SIG-M5 treated with dmso at 0.1 percent for 504 hours (cell line): ENCODE results near the gene HNRNPH2.

ENCODE experiments used
- DNase-seq: peaks from one replicate; lab custom pipeline; 2025; ENCODE audit not compliant: unreplicated experiment; lab: John Stamatoyannopoulos, UW

HNRNPH2 gene

DNA sequence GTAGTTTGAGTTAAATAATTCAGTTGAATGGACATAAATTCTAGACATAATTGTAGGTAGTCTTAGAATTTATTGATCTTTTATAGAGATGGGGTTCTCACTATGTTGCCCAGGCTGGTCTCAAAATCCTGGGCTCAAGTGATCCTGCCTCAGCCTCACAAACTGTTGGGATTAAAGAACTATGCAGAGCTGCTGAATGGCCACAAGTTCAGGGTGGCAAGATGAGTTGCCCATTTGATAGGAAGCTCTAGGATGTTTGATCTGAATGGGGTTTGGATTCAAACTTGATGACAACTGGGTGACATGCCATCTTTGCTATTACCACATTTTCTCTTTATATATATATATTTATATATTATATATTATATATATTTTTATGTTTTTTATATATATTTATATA is 13.7 kb upstream of the HNRNPH2 start:
- DNase-seq: no peak

DNA sequence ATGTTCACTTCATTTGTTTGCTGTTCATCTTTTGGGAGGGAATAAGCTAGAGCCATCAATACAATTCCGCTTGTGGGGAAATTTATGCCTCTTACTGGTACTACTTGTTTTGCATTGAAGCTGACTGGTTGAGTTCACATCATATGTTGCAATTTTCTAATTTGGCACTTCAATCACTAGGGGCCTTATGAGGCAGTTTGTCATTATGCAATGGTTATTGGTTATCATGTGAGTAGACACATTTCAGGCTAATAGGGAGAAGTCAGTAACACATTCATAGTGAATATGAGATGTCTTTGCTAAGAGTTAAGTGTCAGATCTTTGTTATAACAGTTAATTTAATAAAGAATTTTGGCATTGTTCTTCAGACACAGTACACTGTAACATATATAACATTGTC is 12.2 kb upstream of the HNRNPH2 start:
- peak; percentile 88 for DNase-seq

DNA sequence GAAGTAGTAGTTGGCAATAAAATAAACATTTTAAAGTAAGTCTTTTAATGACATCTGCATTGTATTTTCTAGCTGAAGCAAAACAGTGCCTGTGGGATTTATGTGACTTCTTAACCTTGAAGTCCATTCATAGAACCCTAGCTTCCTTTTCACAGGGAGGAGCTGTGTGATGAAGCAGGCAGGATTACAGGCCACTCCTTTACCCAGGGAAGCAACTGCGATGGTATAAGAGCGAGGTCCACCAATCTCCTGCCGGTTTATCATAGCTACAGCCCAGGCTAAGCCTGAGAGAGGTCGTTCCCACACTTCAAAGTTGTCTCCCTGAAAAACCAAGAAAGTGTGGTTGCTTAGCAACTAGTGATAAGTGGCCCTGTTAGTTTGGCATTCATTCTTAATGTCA is 10.2 kb upstream of the HNRNPH2 start:
- no peak for DNase-seq

DNA sequence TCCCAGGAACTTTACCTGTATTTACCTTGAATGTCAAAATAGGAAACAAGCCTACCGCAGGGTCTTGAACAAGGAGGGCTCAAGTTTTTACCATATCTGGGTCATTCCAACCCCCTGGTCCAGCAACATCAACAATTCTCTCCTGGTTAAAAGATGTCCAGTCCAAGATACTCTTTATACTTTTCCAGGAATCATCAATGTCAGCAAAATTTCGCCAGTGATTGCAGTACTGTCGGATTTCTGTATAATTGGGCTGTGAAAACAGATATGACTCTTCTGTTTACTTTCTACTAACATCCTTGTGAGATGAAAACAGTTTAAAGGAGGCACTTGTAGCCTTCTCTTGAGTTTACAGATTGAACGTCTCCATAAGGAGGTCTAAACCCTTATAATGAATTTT is 9.3 kb upstream of the HNRNPH2 start:
- DNase-seq: no peak

DNA sequence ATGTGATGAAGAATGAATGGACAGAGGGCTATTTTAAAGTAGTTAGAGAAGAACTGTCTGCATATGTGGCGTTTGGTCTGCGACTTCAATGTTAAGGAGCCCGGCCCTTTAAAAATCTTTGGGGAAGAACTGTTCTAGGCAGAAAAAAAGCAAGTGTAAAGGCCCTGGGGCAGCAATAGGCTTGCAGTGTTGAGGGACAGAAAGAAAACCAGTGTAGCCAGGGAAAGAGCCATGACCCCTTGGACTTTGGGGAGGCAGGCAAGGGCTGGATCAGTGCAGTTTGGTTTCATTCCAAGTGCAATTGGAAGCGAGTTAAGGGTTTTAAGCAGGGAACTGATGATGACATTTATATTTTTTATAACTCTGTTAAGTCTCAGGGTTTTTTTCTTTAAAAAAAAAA is 8.2 kb upstream of the HNRNPH2 start:
- no peak for DNase-seq

DNA sequence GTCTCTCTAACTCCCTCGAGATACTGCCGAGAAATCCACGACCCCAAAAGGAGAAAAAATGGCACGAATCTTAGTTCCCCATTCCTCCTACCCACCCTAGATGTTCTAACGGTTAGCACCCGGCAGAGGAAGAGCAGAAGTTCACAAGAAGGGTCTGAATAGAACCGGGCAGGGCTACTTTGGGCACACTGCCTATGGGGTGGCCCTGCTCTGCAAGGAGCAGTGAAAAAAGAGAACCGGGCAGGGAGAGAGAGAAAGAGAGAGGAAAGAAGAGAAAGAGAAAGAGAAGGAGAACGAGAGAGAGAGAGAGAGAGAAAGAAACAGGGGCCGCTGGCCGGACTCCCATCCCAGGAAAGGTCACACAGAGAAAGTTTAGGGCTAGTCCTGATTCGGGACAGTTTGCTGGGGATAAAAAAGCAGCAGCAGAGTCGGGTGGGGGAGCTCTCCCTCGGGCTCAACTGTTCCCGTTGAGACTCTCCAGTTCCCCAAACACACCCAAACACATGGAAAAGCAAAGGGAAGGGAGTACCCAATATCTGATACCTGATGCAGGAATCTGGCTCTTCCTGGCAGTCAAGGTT is 765 bp upstream of the HNRNPH2 start:
- DNase-seq: peak; percentile 54

DNA sequence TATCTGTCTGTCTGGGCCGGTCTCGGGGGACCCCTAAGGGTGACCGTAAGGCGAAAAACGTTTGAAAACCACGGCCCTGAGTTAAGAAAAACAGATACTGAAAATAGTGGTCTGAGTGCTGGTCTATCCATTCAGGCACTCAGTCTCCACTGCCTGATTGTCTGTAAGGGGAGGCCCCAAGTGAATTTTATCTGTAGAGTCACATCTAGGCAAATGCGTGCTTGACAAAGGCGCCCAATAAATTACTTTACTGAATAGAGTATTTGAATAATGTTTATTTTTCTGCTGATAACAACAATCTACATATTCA is 465 bp downstream of the HNRNPH2 start:
- DNase-seq: no peak

DNA sequence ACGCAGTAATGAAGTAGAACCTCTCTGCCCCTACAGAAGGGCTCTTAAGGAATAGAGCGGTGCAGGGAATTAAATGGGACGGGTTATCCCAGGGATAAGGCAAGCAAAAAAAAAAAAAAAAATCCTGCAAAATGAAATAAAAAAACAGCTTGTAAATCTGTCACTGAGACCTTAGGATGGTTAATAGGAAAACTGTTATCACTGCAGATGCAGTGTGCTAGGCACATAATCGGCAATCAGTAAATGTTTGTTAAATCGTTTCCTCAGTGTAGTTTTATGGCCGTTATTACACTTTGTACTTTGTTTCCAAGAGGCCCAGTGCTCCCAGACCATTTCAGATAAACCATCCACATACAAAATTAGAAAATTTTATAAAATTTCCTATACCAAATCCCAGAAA is 1.0 kb downstream of the HNRNPH2 start:
- no peak for DNase-seq

DNA sequence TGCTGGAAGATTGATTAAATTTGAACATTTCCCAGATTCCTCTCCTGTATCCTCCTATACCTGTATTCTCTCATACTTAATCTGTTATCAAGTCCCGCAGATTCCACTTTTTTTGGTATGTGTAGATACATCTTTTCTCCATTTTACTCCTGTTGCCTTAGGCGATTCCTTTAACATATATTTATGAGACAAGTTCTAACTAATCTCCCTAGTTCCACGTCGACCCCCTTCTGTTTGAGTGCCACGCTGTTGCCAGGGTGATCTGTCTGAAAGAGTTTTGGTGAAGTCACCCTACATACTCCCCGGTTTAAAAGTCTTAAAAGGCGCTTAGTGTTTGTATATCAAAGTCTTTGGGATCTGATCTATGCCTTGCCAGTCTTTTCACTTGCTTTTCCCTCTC is 2.4 kb downstream of the HNRNPH2 start:
- DNase-seq: no peak

DNA sequence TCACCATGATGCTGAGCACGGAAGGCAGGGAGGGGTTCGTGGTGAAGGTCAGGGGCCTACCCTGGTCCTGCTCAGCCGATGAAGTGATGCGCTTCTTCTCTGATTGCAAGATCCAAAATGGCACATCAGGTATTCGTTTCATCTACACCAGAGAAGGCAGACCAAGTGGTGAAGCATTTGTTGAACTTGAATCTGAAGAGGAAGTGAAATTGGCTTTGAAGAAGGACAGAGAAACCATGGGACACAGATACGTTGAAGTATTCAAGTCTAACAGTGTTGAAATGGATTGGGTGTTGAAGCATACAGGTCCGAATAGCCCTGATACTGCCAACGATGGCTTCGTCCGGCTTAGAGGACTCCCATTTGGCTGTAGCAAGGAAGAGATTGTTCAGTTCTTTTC is 4.0 kb downstream of the HNRNPH2 start:
- no peak for DNase-seq

DNA sequence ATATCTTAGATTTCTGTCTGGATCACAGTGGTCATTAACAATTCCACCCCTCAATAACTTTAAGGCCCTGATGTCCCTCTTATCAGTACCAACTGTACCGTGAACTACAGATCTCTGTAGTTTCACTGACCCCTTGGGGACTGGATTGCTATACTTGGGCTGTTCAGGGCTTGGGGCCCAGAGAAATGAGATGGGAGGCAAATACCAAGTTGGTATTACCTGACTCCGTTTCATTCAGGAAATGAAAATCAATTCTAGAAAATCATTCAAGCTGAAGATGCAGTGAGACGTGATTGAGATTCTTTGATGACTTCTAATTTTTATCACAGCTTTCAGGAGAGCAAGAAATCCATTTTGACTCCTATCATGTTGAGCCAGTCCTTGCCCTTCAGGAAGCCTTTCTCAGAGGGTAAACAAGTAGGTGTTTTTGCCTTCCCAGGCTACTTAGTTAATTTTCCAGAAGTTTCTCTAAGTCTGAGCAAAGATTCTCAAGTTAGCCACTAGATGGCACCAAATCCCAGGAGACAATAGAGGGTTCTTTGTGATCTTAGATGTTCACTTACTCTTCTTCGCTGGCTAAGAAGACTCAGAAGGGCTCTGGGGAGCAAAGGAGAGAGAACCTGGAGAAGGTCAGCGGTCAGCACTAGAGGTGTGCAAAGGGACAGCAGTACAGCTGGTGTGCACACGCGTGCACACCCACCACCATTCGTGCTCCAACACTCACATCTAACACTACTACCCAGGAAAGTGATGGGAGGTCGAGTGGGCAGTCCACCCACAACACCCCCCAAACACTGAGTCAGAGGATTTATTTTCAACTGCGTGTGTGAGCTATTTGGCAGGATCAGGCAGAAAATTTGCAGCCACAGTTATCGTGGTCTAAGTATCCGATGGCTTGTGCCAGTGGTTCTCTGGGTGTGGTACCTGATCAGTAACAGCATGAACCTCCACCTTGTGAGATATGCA is 7.4 kb downstream of the HNRNPH2 start:
- DNase-seq: peak; percentile 59

DNA sequence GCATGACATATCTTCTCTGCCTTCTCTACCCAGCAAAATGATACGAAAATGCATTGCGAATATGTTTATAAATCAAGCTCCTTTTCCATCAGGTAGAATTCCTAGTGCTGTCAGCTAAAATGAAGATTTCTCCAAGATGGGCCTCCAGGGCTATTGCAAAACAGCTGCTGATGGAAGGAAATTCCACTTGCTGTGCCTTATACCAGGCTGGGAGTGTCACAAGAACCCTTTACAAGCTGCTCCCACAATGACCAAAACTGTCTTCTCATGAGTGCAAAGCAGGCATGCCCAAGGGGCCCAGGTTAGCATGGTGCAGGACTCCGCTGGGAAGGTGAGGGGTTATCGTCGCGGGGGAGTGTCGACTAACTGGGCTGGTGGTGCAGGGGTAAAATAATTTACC is 8.7 kb downstream of the HNRNPH2 start:
- DNase-seq: no peak

DNA sequence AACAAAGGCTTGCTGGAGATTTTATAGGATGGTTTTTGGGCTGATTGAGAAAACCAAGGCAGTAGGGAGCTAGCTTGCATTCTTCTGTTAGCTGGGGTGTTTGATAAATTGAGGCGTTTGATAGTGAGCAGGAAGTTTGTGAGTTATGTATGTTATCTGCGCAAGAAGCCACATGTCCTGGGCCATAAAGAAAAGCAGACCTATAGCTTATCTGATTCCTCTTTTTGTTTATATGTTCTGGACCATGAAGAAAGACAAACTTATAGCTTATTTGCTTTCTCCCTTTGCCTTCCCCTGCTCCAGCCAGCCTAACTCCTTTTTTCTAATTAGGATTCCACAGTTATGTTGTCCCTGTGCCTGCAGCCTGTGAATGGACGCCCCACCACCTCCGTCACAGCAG is 9.2 kb downstream of the HNRNPH2 start:
- no peak for DNase-seq

DNA sequence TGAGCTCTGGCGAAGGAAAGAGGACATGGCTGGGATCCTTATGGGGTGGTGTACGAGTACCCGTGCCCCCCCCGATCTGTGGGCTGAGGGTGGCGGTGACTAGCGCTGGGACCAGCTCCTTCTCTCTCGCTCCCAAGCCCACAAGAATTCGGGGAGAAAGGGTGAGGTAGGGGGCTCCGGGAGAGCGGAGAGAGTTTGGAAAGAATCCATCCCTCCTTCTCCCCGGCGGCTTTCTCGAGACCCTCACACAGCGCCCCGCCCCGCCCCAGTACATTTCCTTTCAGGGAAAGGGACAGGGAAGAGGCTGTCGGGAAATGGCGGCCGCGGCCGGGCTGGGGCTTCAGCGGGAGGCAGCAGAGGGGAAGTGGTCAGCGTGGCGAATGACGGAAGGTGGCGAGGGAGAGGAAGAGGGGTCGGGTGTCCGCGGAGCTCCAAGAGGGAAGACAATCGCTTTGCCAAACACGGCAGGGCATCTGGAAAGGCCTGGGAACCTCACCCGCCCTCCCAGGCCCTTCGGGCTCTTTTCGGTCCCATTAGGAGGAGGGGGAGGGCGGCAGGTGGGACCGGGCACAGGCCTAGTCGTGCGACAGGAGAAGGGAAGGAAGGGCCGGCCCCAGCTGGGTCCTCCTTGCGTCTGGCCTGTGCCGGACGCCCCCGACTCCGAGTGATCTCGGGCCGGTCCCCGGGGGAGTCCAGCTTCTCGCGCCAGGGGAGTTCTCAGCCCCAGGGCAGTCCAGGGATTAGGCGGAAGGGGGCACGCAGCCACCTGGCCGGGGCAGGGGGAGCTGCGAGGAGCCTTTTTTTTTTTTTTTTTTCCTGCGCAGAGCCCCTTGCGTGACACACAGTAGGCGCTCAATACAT is 10.2 kb downstream of the HNRNPH2 start:
- no peak for DNase-seq

DNA sequence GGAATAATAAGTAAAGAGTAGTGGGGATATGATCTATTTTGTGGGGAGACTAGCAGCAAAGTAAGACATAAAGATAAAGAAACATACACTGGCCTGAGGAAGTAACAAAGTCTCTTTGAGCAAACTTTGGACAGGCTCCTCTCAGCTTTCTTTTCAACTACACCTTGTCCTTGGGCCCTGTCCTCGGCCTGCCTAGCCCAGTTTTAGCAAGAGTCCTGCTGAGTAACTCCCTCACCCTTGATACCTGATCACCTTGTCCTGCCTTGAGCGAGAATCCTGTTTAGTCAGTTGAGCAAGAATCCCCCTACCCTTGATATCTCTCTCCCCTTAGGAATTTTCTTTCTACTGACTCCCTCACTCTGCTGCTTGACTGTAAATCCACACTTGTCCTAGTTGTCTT is 11.5 kb downstream of the HNRNPH2 start:
- no peak for DNase-seq

DNA sequence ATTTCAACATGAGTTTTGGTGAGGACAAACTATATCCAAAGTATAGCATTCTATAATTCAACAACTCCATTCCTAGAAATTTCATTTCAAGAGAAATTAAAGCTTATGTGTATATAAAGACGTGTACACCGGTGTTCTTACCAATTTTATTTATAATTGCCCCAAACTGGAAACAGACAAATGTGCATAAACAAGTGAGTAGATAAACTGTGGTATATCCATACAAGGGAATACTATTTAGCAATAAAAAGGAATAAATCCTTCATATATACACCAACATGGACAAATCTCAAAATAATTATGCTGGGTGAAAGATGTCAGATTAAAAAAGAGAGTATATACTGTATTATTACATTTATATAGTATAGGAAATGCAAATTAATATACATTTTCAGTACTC is 19.9 kb downstream of the HNRNPH2 start:
- no peak for DNase-seq

DNA sequence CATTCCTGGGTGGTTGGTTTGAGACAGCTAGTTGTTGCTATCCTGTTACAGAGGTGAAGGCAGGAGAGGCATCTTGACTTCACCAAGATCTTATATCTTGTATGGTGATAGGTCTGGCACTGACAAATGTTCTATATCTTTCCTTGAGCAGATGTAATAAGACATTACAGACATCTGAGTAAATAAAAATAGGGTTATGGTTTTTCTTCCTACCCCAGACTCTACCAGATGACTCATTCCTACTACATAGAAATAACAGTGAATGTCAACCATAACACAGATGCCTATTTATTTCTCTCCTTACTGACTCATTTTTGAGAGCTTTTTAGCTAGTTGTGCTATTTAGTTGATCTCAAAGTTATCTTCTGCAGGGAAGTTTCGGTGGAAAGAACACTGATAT is 21.9 kb downstream of the HNRNPH2 start:
- DNase-seq: no peak

DNA sequence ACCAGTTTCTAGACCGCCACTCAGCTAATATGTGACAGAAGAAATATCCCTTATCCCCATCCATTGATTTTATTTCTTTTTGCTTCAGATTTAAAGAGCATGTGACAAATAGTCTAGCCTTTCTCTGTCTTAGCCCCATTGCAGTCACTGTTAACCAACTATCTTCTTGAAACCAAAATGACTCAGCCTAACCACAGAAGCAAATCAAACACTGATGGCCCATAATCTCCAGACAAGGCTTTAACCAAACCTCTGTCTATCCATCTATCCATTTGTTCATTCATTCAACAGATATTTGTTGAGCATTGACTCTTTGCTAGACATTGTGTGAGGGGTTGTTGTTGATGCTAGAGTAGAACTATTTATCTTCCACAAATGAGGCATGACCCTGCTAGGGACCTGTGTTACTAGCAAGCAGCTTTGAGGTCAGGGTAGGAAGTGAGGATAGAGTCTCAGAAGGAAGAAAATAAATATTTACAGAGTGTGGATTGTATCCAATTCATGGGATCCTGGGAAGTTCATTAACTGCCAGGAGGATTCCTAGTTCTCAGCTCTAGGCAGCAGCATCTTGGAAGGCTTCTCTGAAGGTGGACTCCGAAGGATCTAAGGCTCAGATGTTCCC is 22.5 kb downstream of the HNRNPH2 start:
- DNase-seq: no peak

DNA sequence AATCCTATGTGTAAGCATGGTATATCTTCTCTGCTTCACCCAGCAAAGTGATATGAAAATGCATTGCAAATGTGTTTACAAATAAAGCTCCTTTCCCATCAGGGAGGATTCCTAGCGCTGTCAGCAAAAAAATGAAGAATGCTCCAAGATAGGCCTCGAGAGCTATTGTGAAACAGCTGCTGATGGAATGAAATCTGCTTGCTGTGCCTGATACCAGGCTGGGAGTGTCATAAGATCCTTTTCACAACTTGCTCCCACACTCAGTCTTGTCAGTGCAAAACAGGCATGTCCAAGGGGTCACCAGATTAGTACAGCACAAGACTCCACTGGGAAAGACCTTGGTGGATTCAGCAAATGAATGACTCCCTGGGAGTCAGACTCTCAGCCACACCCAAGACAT is 34.1 kb downstream of the HNRNPH2 start:
- no peak for DNase-seq

DNA sequence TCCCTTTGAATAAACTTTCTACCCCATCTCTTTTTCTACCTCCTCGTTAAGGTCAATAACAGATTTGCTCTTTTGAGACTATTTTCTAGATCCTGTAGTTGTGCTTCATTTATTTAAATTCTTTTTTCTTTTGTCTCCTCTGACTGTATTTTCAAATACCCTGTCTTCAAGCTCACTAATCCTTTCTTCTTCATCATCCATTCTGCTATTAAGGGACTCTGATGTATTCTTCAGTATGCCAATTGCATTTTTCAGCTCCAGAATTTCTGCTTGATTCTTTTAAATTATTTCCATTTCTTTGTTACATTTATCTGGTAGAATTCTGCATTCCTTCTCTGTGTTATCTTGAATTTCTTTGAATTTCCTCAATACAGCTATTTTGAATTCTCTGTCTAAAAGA is 41.3 kb downstream of the HNRNPH2 start:
- DNase-seq: no peak

DNA sequence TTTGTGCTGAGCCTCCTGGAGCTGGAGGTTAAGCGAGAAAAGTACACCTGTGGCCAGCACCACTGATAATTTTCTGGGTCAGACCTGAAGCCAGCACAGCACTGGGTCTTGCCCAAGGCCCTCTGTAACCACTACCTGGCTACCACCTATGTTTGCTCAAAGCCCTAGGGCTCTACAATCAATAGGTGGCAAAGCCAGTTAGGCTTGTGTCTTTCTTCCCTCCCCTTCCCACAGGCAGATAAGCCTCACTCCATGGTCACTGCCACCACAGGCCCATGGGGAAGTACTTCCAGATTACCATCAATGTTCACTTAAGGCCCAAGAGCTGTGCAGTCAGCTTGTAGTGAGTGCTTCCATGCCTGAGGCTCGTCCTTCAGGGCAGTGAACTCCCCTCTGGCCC is 42.1 kb downstream of the HNRNPH2 start:
- no peak for DNase-seq

DNA sequence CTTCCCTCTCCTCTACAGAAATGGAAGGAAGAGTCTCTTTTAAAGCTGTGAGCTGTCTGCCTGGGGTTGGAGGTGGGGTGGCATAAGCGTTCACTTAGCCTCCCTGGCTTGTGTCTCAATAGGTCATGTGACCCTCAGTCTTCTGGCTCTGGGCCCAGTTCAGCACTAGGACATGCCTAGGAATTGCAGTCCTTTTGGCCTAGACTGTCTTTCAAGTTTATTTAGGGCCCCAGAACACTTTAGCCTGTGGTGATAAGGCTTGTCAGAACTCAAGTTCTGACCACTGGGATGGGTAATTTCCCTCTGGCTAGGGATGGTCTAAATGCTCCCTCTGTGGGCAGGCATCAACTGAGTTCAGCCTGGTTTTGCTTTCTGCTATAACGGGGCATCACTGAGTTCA is 42.9 kb downstream of the HNRNPH2 start:
- DNase-seq: no peak
